ENCODE measurements around the gene PSMC1. TPM values are rescaled to one million over a fixed set of nuclear protein-coding genes. Genes with fewer than 3 reads are reported as not detected.

PSMC1 gene
- total RNA-seq, 1 experiment from 2014 or later, result 318 TPM

DNA sequence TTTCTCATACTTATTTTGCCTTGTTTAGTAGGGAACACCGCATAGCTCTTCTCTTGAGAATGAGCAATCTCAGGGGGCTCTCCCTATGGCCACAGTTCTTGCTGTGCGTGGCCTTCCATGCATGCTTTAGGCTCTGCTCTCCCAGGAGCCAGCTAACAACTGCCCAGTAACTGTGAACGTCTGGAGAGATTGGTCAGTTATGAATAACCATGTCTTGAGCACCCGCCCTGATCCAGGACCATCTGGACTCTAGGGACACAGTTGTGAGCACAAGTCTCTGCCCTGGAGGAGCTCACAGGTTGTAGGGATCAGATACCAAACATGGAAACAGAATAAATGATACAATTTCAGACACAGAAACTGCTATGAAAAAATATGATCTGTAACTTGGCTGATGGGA, 12.1 kb downstream of the PSMC1 start:
- no peak overlapping the region for H3K4me3 ChIP-seq (ENCODE audit: low read depth, low read length, poor library complexity, severe bottlenecking)
- H3K36me3 ChIP-seq (ENCODE audit: insufficient read depth, low read length, poor library complexity, severe bottlenecking), result peaks cover 91% of the 10 kb centered on the region
- no TSS peak for BruUV-seq (replicated peaks)
- ChIA-PET POLR2A (ENCODE audit: low non-redundant PET) (no interaction called here), CTCF (no interaction called here)
- peaks cover 4% of the 10 kb centered on the region for H3K4me1 ChIP-seq (ENCODE audit: insufficient read depth, low read length, poor library complexity, severe bottlenecking)
- no peaks in the 10 kb centered on the region for H3K27me3 ChIP-seq (replicated peaks; ENCODE audit: insufficient read depth, low read depth, low read length, poor library complexity)
- intact Hi-C loops (cut with micrococcal nuclease; ENCODE audit: unreplicated experiment), result no loop called here
- TF ChIP-seq EZH2 (IDR thresholded peaks at IDR 0.05; ENCODE audit: borderline replicate concordance, low read depth, low read length, poor library complexity, severe bottlenecking), result no peak
- TF ChIP-seq, protein P1, sequence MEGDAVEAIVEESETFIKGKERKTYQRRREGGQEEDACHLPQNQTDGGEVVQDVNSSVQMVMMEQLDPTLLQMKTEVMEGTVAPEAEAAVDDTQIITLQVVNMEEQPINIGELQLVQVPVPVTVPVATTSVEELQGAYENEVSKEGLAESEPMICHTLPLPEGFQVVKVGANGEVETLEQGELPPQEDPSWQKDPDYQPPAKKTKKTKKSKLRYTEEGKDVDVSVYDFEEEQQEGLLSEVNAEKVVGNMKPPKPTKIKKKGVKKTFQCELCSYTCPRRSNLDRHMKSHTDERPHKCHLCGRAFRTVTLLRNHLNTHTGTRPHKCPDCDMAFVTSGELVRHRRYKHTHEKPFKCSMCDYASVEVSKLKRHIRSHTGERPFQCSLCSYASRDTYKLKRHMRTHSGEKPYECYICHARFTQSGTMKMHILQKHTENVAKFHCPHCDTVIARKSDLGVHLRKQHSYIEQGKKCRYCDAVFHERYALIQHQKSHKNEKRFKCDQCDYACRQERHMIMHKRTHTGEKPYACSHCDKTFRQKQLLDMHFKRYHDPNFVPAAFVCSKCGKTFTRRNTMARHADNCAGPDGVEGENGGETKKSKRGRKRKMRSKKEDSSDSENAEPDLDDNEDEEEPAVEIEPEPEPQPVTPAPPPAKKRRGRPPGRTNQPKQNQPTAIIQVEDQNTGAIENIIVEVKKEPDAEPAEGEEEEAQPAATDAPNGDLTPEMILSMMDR (conservative IDR thresholded peaks at IDR 0.05; ENCODE audit: low read depth, low read length), result no peak
- H3K27ac ChIP-seq (ENCODE audit: low read depth, low read length, poor library complexity, severe bottlenecking), result no peak overlapping the region
- DNase-seq (ENCODE audit: low spot score), result no peak
- no peaks in the 10 kb centered on the region for H3K9me3 ChIP-seq (ENCODE audit: low read depth, low read length, poor library complexity, severe bottlenecking)

DNA sequence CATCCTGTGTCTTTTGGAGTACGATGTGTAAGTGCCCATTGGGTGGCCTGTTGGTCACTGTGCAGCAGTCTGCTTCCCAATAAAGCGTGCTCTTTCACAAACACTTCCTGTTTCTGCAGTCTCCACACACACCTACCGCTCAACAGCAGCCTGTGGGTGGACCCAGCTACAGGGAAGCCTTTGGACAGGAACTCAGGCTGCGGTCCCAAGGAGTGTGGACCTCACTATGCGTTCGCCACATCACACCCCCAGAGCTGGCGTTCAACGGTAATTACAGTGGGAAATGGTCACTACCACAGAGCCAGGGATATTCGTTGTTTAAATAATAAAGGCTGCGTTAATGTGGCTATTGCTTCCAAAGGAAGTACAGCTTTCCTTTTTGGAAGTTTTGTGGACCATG, 16.2 kb downstream of the PSMC1 start:
- no peak for TF ChIP-seq EZH2 (IDR thresholded peaks at IDR 0.05; ENCODE audit: borderline replicate concordance, low read depth, low read length, poor library complexity, severe bottlenecking)
- TF ChIP-seq, protein P1 (conservative IDR thresholded peaks at IDR 0.05; ENCODE audit: low read depth, low read length), result no peak
- peaks cover 60% of the 10 kb centered on the region for H3K36me3 ChIP-seq (ENCODE audit: insufficient read depth, low read length, poor library complexity, severe bottlenecking)
- no TSS peak for BruUV-seq (replicated peaks)
- no peaks in the 10 kb centered on the region for H3K9me3 ChIP-seq (ENCODE audit: low read depth, low read length, poor library complexity, severe bottlenecking)
- no peaks in the 10 kb centered on the region for H3K27me3 ChIP-seq (replicated peaks; ENCODE audit: insufficient read depth, low read depth, low read length, poor library complexity)
- peak overlapping the region; percentile 61 for H3K27ac ChIP-seq (ENCODE audit: low read depth, low read length, poor library complexity, severe bottlenecking)
- DNase-seq (ENCODE audit: low spot score), result no peak
- CTCF ChIA-PET, result no interaction called here
- POLR2A ChIA-PET (ENCODE audit: low non-redundant PET), result no interaction called here
- peaks cover 16% of the 10 kb centered on the region for H3K4me1 ChIP-seq (ENCODE audit: insufficient read depth, low read length, poor library complexity, severe bottlenecking)
- intact Hi-C loops (cut with micrococcal nuclease; ENCODE audit: unreplicated experiment), result loop anchor here (10.0 kb wide), 1 partner anchor 422 kb away; no protein-coding TSS in a partner anchor
- H3K4me3 ChIP-seq (ENCODE audit: low read depth, low read length, poor library complexity, severe bottlenecking), result no peak overlapping the region

DNA sequence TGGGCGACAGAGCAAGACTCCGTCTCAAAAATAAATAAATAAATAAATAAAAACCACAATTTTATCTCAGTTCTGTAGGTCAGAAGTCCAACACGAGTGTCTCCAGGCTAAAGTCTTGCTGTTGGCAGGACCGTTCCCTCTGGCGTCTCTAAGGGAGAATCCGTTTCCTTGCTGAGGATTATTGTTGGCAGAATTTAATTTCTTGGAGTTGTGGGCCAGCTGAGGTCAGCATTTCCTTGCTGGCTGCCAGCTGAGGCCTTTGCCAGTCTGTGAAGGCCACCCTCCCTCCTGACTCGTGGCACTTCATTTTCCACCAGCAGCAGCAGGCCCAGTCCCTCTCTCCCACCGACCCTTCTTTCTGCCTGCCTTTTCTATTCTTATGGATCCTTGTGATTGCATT, 17.2 kb downstream of the PSMC1 start:
- BruUV-seq (replicated peaks), result no TSS peak
- DNase-seq (ENCODE audit: low spot score), result no peak
- TF ChIP-seq, protein P1 (conservative IDR thresholded peaks at IDR 0.05; ENCODE audit: low read depth, low read length), result no peak
- TF ChIP-seq EZH2 (IDR thresholded peaks at IDR 0.05; ENCODE audit: borderline replicate concordance, low read depth, low read length, poor library complexity, severe bottlenecking), result no peak
- ChIA-PET POLR2A (ENCODE audit: low non-redundant PET) (no interaction called here), CTCF (no interaction called here)
- Histone ChIP-seq H3K4me3 (ENCODE audit: low read depth, low read length, poor library complexity, severe bottlenecking) (no peak overlapping the region), H3K9me3 (ENCODE audit: low read depth, low read length, poor library complexity, severe bottlenecking) (no peaks in the 10 kb centered on the region), H3K4me1 (ENCODE audit: insufficient read depth, low read length, poor library complexity, severe bottlenecking) (peaks cover 16% of the 10 kb centered on the region), H3K36me3 (ENCODE audit: insufficient read depth, low read length, poor library complexity, severe bottlenecking) (peaks cover 55% of the 10 kb centered on the region), H3K27me3 (replicated peaks; ENCODE audit: insufficient read depth, low read depth, low read length, poor library complexity) (no peaks in the 10 kb centered on the region), H3K27ac (ENCODE audit: low read depth, low read length, poor library complexity, severe bottlenecking) (no peak overlapping the region)
- intact Hi-C loops (cut with micrococcal nuclease; ENCODE audit: unreplicated experiment), result loop anchor here (10.0 kb wide), 1 partner anchor 421 kb away; no protein-coding TSS in a partner anchor

Data from A673 (cell line).